GM12878 (cell line): ENCODE results near the gene HGS.

Experiments
- CTCF ChIP-seq, 3 experiments: IDR thresholded peaks in 2 of 3; conservative IDR thresholded peaks in 1 of 3; 2 replicates each; pipeline ENCODE4 v1.5.1; 2011; ENCODE audit warnings: low read depth in 3 of 3, low read length in 3 of 3, mild to moderate bottlenecking in 3 of 3, control low read depth in 2 of 3, moderate library complexity in 2 of 3, inconsistent platforms in 1 of 3, mixed read lengths in 1 of 3; ENCODE audit not compliant: control insufficient read depth in 2 of 3, insufficient read depth in 1 of 3; ENCODE audit errors: extremely low read depth in 1 of 3
- EP300 ChIP-seq, 2 experiments: fragments of 150-350 bp in 1 of 2; IDR thresholded peaks; 2 replicates each; pipeline ENCODE4 v1.6.1; 2011 to 2012; ENCODE audit warnings: low read depth in 2 of 2, low read length in 2 of 2, borderline replicate concordance in 1 of 2, improper control_type of control experiment in 1 of 2, inconsistent platforms in 1 of 2; ENCODE audit not compliant: control insufficient read depth in 1 of 2
- MAX ChIP-seq: IDR thresholded peaks from 2 replicates; pipeline ENCODE4 v1.6.1; 2012; ENCODE audit warnings: low read depth, low read length, improper control_type of control experiment
- POLR2AphosphoS2 ChIP-seq: IDR thresholded peaks from 2 replicates; pipeline ENCODE4 v1.6.1; 2011; ENCODE audit warnings: low read depth, mild to moderate bottlenecking, low read length, improper control_type of control experiment, moderate library complexity
- TAF1 ChIP-seq: IDR thresholded peaks from 2 replicates; pipeline ENCODE4 v1.6.1; 2011; ENCODE audit warnings: mild to moderate bottlenecking, low read depth, low read length, borderline replicate concordance

GRCh38 chr17:81737947-81738800 lies 54.4 kb downstream of the HGS start:
- TF ChIP-seq POLR2AphosphoS2 (no peak), CTCF (IDR thresholded peaks at IDR 0.05 in 2 of 3, conservative IDR thresholded peaks at IDR 0.05 in 1 of 3; ENCODE audit: control insufficient read depth in 2 of 3, extremely low read depth in 1 of 3, insufficient read depth in 1 of 3, low read depth in 3 of 3, low read length in 3 of 3) (no peak), EP300 (IDR thresholded peaks at IDR 0.05; ENCODE audit: borderline replicate concordance in 1 of 2, control insufficient read depth in 1 of 2, low read depth in 2 of 2, low read length in 2 of 2) (no peak), MAX (no peak), TAF1 (no peak)
